Endothelial cell of umbilical vein (primary cell): ENCODE data around the gene VHLL.

Experiments
- EZH2 ChIP-seq: IDR thresholded peaks from 2 replicates; pipeline ENCODE4 v1.6.1; 2012; ENCODE audit warnings: borderline replicate concordance, low read depth, mild to moderate bottlenecking, moderate library complexity, low read length, inconsistent platforms; ENCODE audit not compliant: severe bottlenecking
- TF ChIP-seq, protein P1 (sequence below), 2 donors: IDR thresholded peaks; 1 replicate in 1 of 2; 2 replicates in 1 of 2; pipeline ENCODE4 v1.5.1; 2011; ENCODE audit warnings: low read length in 2 of 2, mild to moderate bottlenecking in 2 of 2, moderate library complexity in 2 of 2, control low read depth in 1 of 2, inconsistent platforms in 1 of 2, low read depth in 1 of 2; ENCODE audit not compliant: insufficient read depth in 1 of 2; ENCODE audit errors: extremely low read depth in 1 of 2

DNA sequence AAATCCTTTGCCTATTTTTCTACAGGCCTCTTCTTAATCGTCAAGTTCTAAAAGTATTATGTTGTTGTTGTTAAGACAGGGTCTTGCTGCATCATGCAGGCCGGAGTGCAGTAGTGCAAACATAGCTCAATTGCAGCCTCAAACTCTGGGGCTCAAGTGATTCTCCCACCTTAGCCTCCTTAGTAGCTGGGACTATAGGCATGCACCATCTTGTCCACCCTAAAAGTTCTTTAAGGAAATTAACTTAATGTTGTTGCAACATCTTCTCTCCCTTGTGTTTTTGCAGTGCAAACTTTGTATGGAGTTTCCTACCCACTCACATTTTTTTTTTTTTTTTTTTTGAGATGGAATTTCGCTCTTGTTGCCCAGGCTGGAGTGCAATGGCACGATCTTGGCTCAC is 4.1 kb upstream of the VHLL start:
- TF ChIP-seq, protein P1, sequence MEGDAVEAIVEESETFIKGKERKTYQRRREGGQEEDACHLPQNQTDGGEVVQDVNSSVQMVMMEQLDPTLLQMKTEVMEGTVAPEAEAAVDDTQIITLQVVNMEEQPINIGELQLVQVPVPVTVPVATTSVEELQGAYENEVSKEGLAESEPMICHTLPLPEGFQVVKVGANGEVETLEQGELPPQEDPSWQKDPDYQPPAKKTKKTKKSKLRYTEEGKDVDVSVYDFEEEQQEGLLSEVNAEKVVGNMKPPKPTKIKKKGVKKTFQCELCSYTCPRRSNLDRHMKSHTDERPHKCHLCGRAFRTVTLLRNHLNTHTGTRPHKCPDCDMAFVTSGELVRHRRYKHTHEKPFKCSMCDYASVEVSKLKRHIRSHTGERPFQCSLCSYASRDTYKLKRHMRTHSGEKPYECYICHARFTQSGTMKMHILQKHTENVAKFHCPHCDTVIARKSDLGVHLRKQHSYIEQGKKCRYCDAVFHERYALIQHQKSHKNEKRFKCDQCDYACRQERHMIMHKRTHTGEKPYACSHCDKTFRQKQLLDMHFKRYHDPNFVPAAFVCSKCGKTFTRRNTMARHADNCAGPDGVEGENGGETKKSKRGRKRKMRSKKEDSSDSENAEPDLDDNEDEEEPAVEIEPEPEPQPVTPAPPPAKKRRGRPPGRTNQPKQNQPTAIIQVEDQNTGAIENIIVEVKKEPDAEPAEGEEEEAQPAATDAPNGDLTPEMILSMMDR (IDR thresholded peaks at IDR 0.05; ENCODE audit: extremely low read depth in 1 of 2, insufficient read depth in 1 of 2, low read depth in 1 of 2, low read length in 2 of 2): no peak
- TF ChIP-seq EZH2: no peak
